Epithelial cell of proximal tubule (primary cell): Measurements from ENCODE around the gene C15orf40. TPM values are rescaled to one million over a fixed set of nuclear protein-coding genes. Genes with fewer than 3 reads are reported as not detected.

Experiments used
- DNase-seq: peaks from one replicate; pipeline ENCODE4 v3.0.0-alpha.2; 2011; ENCODE audit warnings: low read depth
- H3K4me3 ChIP-seq: 2 replicates; pipeline ENCODE4 v1.5.1; 2011; ENCODE audit warnings: low read depth, mild to moderate bottlenecking, low read length
- total RNA-seq: library from RNA; depleted of rRNA; stranded (reverse); fragments of >200 nt; gene quantifications from 2 replicates; pipeline ENCODE4 v1.2.3, GENCODE V29; 2015
- TF ChIP-seq, protein P1 (sequence below): conservative IDR thresholded peaks from 2 replicates; pipeline ENCODE4 v1.5.1; 2012; ENCODE audit warnings: low read depth, mild to moderate bottlenecking, low read length

The C15orf40 gene
- total RNA-seq, 1 donor from 2014 or later = 19.2 TPM

DNA sequence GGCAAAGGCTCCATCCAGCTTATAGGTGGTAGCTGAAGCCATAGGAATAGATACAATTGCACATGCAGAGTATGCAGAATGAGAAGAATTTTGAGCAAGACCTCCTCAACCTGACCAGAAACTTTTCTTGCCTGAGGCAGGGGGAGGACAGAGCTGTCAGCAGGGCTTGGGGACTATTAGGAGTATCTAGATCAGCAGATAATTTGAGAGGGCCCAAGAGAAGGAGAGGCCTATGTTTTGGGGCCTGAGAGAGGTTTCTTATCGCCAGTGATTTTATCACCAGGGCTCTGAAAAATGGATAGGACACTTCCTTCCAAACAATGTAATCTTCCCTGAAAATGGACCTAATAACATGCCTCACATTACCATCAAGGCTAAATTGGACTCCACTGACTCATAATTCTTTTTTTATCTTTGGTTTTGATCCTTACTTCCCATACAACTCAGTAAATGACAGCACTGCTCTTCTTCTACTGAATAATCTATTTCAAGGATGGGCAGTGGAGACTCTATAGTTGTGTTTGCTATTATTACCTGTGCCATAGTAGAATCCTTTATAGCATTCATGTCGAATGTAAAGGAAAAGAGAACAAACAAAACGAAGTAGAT lies 41.3 kb downstream of the C15orf40 start:
- H3K4me3 ChIP-seq = no peak overlapping the region
- TF ChIP-seq, protein P1, sequence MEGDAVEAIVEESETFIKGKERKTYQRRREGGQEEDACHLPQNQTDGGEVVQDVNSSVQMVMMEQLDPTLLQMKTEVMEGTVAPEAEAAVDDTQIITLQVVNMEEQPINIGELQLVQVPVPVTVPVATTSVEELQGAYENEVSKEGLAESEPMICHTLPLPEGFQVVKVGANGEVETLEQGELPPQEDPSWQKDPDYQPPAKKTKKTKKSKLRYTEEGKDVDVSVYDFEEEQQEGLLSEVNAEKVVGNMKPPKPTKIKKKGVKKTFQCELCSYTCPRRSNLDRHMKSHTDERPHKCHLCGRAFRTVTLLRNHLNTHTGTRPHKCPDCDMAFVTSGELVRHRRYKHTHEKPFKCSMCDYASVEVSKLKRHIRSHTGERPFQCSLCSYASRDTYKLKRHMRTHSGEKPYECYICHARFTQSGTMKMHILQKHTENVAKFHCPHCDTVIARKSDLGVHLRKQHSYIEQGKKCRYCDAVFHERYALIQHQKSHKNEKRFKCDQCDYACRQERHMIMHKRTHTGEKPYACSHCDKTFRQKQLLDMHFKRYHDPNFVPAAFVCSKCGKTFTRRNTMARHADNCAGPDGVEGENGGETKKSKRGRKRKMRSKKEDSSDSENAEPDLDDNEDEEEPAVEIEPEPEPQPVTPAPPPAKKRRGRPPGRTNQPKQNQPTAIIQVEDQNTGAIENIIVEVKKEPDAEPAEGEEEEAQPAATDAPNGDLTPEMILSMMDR = no peak
- no peak for DNase-seq

GRCh38 chr15:82969353-82969752 lies 42.1 kb downstream of the C15orf40 start:
- H3K4me3 ChIP-seq = no peak overlapping the region
- DNase-seq = no peak
- TF ChIP-seq, protein P1 = no peak

DNA sequence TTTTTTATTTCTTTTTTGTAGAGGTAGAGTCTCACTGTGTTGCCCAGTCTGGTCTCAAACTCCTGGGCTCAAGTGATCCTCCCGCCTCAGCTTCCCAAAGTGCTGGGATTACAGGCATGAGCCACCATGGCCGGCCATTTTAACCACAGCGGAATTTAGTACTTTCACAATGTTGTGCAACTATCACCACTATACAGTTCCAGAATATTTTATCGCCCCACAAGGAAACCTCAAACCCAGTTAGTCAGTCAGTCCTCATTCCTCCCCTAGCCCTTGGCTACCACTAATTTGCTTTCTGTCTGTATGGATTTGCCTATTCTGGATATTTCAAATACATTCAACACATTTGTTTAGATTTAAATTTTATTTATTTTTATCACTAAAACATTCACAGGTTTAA lies 43.4 kb downstream of the C15orf40 start:
- no peak for DNase-seq
- TF ChIP-seq, protein P1 = no peak
- H3K4me3 ChIP-seq = no peak overlapping the region

DNA sequence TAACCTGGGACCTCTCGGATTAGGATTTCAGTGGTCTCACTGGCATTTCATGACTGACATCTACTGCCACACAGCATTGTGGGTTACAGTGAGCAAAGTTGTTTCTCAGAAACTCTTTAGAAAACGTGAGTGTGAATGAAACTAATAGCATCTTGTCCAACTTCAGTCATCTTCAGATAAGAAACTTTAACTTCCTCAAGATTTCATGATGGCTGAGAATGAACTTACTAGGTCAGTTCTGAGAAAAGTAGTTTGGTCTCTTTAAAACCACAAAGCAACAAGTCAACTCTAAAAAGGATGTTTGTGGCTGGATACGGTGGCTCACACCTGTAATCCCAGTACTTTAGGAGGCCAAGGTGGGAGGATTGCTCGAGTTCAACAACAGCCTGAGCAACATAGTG lies 44.8 kb downstream of the C15orf40 start:
- DNase-seq = no peak
- no peak overlapping the region for H3K4me3 ChIP-seq
- TF ChIP-seq, protein P1 = no peak

DNA sequence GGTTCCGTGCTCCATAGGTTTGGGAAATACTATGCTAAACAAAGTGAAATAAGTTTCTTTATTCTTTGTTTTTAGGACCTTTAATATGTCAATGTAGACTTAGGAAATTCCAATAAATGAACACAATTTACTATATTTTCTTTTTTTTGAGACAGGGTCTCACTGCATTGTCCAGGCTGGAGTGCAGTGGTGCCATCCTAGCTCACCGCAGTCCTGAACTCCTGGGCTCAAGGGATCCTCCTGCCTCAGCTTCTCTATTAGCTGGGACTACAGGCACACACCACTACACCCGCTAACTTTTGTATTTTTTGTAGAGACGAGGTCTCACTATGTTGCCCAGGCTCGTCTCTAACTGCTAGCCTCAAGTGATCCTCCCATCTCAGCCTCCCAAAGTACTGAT lies 46.5 kb downstream of the C15orf40 start:
- TF ChIP-seq, protein P1 = no peak
- H3K4me3 ChIP-seq = no peak overlapping the region
- no peak for DNase-seq

DNA sequence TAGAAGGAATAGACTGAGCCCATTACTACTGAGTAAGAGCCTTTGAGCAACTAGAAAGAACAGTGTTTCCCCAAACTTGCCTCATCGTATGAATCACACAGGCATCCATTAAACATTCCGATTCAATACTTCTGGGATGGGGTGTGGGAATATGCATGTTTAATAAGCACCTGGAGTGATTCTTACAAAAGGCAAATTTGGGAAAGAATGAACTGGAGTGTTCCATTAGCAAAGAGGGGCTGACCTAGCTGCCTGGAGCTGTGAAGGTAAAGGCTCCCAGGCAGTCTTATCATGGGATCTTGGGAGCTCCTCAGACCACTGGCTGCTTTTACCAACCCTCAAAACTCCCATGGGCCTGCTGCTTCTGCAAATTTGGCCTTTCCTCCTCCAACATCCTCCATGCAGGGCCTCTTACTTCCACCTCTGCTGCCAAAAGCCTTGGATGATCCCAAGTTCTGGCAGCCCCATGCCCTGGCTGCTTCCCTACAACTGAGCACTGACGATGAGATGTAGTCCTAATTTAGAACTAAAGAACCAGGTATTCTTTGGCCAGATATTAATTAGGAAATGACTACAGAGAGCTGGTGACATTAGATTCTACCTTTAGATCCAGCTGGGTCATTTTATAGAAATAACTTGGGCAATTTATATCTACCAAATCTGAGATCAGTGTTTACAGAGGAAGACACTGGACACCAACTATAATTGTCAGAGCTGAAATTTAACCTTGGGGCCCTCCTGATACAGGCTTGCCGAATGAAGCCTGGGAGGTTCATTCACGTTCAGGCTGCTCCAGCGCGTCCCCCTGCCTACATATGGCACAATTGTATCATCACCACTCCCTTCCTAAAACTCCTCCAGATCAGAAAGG lies 47.7 kb downstream of the C15orf40 start:
- TF ChIP-seq, protein P1 = no peak
- H3K4me3 ChIP-seq = no peak overlapping the region
- no peak for DNase-seq
